Neural cell (in vitro differentiated cells): ENCODE data around the gene GOT1. TPM values are rescaled to one million over a fixed set of nuclear protein-coding genes. Genes with fewer than 3 reads are reported as not detected.
A peak's percentile ranks its signal among the peaks of the same experiment; 100 is the strongest.

ENCODE experiments used
- H2AFZ ChIP-seq: fragments of 200-600, 300-800 bp; sonication (generic), shearing (Covaris generic); 2 replicates; pipeline ENCODE4 v1.6.0; 2014; ENCODE audit warnings: low read depth, mild to moderate bottlenecking, antibody characterized with exemption, low read length, moderate library complexity
- H3F3A ChIP-seq: fragments of 200-600 bp; shearing (Covaris generic); 2 replicates; pipeline ENCODE4 v1.6.1; 2016; ENCODE audit warnings: mild to moderate bottlenecking, moderate library complexity, mixed read lengths, antibody characterized with exemption, low read length; ENCODE audit not compliant: insufficient read depth, poor library complexity, severe bottlenecking
- H3K27ac ChIP-seq: fragments of 200-600, 300-800 bp; sonication (generic), shearing (Covaris generic); 2 replicates; pipeline ENCODE4 v1.5.1; 2014; ENCODE audit warnings: mild to moderate bottlenecking, low read length, moderate library complexity
- H3K27me3 ChIP-seq: fragments of 300-800, 200-600 bp; sonication (generic), shearing (Covaris generic); 2 replicates; pipeline ENCODE4 v1.6.0; 2014; ENCODE audit warnings: mild to moderate bottlenecking, low read depth, low read length, moderate library complexity; ENCODE audit not compliant: insufficient read depth
- H3K36me3 ChIP-seq: fragments of 300-800, 200-600 bp; sonication (generic), shearing (Covaris generic); 2 replicates; pipeline ENCODE4 v1.5.1; 2014; ENCODE audit warnings: mild to moderate bottlenecking, antibody characterized with exemption, low read length, moderate library complexity; ENCODE audit not compliant: insufficient read depth
- H3K4me2 ChIP-seq: fragments of 300-800, 200-600 bp; sonication (generic), shearing (Covaris generic); 2 replicates; pipeline ENCODE4 v1.6.0; 2014; ENCODE audit warnings: mild to moderate bottlenecking, low read length
- H3K4me3 ChIP-seq: fragments of 300-800, 200-600 bp; sonication (generic), shearing (Covaris generic); 2 replicates; pipeline ENCODE4 v1.5.1; 2014; ENCODE audit warnings: mild to moderate bottlenecking, low read length, moderate library complexity
- H3K79me2 ChIP-seq: fragments of 200-600 bp; shearing (Covaris generic); replicated peaks from 2 replicates; pipeline ENCODE4 v1.6.0; 2014; ENCODE audit warnings: mild to moderate bottlenecking, low read length, moderate library complexity; ENCODE audit not compliant: insufficient read depth
- H3K9ac ChIP-seq: fragments of 300-800, 200-600 bp; sonication (generic), shearing (Covaris generic); 2 replicates; pipeline ENCODE4 v1.6.1; 2016; ENCODE audit warnings: mild to moderate bottlenecking, low read length, mixed read lengths
- H3K9me2 ChIP-seq: fragments of 200-600 bp; shearing (Covaris generic); 2 replicates; pipeline ENCODE4 v1.6.1; 2016; ENCODE audit warnings: mild to moderate bottlenecking, low read length, mixed read lengths; ENCODE audit not compliant: insufficient read depth
- H3K9me3 ChIP-seq: fragments of 200-600, 300-800 bp; sonication (generic), shearing (Covaris generic); 2 replicates; pipeline ENCODE4 v1.6.1; 2016; ENCODE audit warnings: mild to moderate bottlenecking, mixed run types, low read length, moderate library complexity, mixed read lengths
- H4K20me1 ChIP-seq: fragments of 200-600 bp; shearing (Covaris generic); 2 replicates; pipeline ENCODE4 v1.6.1; 2016; ENCODE audit warnings: mild to moderate bottlenecking, mixed run types; ENCODE audit not compliant: insufficient read depth
- EP300 ChIP-seq: fragments of 450-650 bp; conservative IDR thresholded peaks from 2 replicates; pipeline ENCODE4 v1.6.1; 2014; ENCODE audit warnings: antibody characterized with exemption, mild to moderate bottlenecking, moderate library complexity; ENCODE audit not compliant: poor library complexity, severe bottlenecking
- EZH2 ChIP-seq: fragments of 200-600, 300-800 bp; shearing (Covaris generic), sonication (generic); IDR thresholded peaks from 2 replicates; pipeline ENCODE4 v1.6.1; 2014; ENCODE audit warnings: antibody characterized with exemption, low read length, borderline replicate concordance, mild to moderate bottlenecking; ENCODE audit not compliant: insufficient read depth, poor library complexity, severe bottlenecking
- MXI1 ChIP-seq: fragments of 450-650 bp; conservative IDR thresholded peaks from 2 replicates; pipeline ENCODE4 v1.6.1; 2014; ENCODE audit warnings: antibody characterized with exemption, mild to moderate bottlenecking; ENCODE audit not compliant: poor library complexity, severe bottlenecking
- POLR2AphosphoS5 ChIP-seq: IDR thresholded peaks from 2 replicates; pipeline ENCODE4 v1.6.1; 2012
- RAD21 ChIP-seq: fragments of 450-650 bp; conservative IDR thresholded peaks from 2 replicates; pipeline ENCODE4 v1.6.1; 2014; ENCODE audit warnings: antibody characterized with exemption, mild to moderate bottlenecking, moderate library complexity
- SMC3 ChIP-seq: fragments of 450-650 bp; conservative IDR thresholded peaks from 2 replicates; pipeline ENCODE4 v1.6.1; 2014; ENCODE audit warnings: antibody characterized with exemption, mild to moderate bottlenecking, moderate library complexity; ENCODE audit not compliant: poor library complexity
- TAF1 ChIP-seq: IDR thresholded peaks from 2 replicates; pipeline ENCODE4 v1.6.1; 2012; ENCODE audit warnings: low read depth
- polyA plus RNA-seq: library from polyadenylated mRNA; depleted of rRNA; stranded (reverse); fragments of >200 nt; gene quantifications from 2 replicates; pipeline ENCODE4 v1.2.3, GENCODE V29; 2014
- TF ChIP-seq, protein P1 (sequence below): fragments of 450-650 bp; IDR thresholded peaks from 2 replicates; pipeline ENCODE4 v1.5.1; 2014; ENCODE audit warnings: antibody characterized with exemption, mild to moderate bottlenecking, moderate library complexity; ENCODE audit not compliant: poor library complexity, severe bottlenecking
- TF ChIP-seq, protein P2 (sequence below): IDR thresholded peaks from 2 replicates; pipeline ENCODE4 v1.6.1; 2012; ENCODE audit warnings: borderline replicate concordance

Gene GOT1
- polyA plus RNA-seq, 1 donor from 2014 or later: 43.6 TPM

DNA sequence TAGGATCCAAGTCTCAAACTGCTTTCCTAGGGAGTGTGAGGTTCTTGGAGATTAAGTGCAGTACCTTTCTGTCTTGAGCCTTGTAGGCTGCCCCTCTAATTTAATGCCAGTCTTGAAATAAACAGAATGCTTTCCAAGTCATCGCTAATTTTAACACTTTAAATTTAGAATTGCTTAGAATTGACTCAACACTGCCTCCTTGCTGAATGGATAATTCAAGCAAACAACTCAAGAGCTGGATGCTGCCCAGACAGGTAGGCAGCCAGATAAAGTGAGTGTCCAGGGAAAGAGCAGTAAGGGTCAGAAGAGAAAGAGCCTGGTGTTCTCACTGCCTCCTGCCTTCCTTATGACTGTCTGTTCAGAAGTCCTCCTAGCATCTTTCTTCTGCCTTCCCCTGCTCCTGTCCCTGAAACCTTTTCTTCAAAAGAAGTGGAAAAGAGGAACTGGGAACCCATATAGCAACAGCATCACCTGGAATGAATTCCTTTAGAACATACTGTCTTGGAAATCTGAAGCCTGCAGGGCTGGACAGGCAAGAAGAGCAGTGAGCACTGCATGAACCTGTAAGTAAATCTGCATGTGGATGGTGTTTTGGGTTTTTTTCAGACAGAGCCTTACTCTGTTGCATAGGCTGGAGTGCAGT is 3.1 kb upstream of the GOT1 start:
- no peaks in the 10 kb centered on the region for H3K36me3 ChIP-seq
- H3K9me3 ChIP-seq: no peaks in the 10 kb centered on the region
- H3K27ac ChIP-seq: no peak overlapping the region
- H3K27me3 ChIP-seq: no peaks in the 10 kb centered on the region
- H3K9ac ChIP-seq: no peak overlapping the region
- peaks cover 24% of the 10 kb centered on the region for H3K79me2 ChIP-seq
- peaks cover 6% of the 10 kb centered on the region for H3F3A ChIP-seq
- H2AFZ ChIP-seq: no peak overlapping the region
- no peaks in the 10 kb centered on the region for H3K9me2 ChIP-seq
- no peaks in the 10 kb centered on the region for H4K20me1 ChIP-seq
- TF ChIP-seq TAF1: no peak
- TF ChIP-seq, protein P1, sequence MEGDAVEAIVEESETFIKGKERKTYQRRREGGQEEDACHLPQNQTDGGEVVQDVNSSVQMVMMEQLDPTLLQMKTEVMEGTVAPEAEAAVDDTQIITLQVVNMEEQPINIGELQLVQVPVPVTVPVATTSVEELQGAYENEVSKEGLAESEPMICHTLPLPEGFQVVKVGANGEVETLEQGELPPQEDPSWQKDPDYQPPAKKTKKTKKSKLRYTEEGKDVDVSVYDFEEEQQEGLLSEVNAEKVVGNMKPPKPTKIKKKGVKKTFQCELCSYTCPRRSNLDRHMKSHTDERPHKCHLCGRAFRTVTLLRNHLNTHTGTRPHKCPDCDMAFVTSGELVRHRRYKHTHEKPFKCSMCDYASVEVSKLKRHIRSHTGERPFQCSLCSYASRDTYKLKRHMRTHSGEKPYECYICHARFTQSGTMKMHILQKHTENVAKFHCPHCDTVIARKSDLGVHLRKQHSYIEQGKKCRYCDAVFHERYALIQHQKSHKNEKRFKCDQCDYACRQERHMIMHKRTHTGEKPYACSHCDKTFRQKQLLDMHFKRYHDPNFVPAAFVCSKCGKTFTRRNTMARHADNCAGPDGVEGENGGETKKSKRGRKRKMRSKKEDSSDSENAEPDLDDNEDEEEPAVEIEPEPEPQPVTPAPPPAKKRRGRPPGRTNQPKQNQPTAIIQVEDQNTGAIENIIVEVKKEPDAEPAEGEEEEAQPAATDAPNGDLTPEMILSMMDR: peak; percentile 36
- no peak overlapping the region for H3K4me3 ChIP-seq
- H3K4me2 ChIP-seq: no peak overlapping the region

DNA sequence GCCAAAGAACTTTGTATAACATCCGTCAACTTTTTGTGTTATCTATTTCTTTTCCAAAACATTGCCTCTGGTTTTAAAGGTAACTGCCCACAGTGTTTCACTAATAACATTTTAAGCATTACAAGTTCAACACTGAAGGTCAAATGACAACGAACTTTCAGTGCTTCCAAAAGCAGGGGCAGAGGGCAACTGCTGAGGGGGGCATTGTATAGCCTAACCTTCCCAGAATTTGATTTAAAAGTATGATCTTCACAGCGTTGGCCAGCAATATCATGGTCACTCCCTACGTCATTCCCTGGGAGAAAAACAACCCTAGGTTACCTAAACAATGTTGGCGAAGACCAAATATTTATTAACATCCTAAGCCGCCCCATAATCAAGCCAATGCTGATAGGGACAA is 2.5 kb upstream of the GOT1 start:
- Histone ChIP-seq H3K27ac (no peak overlapping the region), H3K4me2 (no peak overlapping the region), H3K4me3 (no peak overlapping the region), H3K9ac (no peak overlapping the region), H4K20me1 (no peaks in the 10 kb centered on the region), H2AFZ (no peak overlapping the region), H3K9me3 (no peaks in the 10 kb centered on the region), H3K79me2 (peaks cover 25% of the 10 kb centered on the region), H3F3A (peaks cover 6% of the 10 kb centered on the region), H3K27me3 (no peaks in the 10 kb centered on the region), H3K36me3 (no peaks in the 10 kb centered on the region), H3K9me2 (no peaks in the 10 kb centered on the region)
- no peak for TF ChIP-seq TAF1
- TF ChIP-seq, protein P1: no peak
- TF ChIP-seq RAD21: no peak
- no peak for TF ChIP-seq EZH2
- TF ChIP-seq POLR2AphosphoS5: no peak
- no peak for TF ChIP-seq SMC3
- no peak for TF ChIP-seq EP300
- no peak for TF ChIP-seq MXI1
- TF ChIP-seq, protein P2, sequence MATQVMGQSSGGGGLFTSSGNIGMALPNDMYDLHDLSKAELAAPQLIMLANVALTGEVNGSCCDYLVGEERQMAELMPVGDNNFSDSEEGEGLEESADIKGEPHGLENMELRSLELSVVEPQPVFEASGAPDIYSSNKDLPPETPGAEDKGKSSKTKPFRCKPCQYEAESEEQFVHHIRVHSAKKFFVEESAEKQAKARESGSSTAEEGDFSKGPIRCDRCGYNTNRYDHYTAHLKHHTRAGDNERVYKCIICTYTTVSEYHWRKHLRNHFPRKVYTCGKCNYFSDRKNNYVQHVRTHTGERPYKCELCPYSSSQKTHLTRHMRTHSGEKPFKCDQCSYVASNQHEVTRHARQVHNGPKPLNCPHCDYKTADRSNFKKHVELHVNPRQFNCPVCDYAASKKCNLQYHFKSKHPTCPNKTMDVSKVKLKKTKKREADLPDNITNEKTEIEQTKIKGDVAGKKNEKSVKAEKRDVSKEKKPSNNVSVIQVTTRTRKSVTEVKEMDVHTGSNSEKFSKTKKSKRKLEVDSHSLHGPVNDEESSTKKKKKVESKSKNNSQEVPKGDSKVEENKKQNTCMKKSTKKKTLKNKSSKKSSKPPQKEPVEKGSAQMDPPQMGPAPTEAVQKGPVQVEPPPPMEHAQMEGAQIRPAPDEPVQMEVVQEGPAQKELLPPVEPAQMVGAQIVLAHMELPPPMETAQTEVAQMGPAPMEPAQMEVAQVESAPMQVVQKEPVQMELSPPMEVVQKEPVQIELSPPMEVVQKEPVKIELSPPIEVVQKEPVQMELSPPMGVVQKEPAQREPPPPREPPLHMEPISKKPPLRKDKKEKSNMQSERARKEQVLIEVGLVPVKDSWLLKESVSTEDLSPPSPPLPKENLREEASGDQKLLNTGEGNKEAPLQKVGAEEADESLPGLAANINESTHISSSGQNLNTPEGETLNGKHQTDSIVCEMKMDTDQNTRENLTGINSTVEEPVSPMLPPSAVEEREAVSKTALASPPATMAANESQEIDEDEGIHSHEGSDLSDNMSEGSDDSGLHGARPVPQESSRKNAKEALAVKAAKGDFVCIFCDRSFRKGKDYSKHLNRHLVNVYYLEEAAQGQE: no peak
